SH-SY5Y (cell line): ENCODE results near the gene LRRC25.

Source experiments
- GATA2 ChIP-seq: IDR thresholded peaks from 2 replicates; pipeline ENCODE4 v1.6.1; 2011; ENCODE audit warnings: mild to moderate bottlenecking, low read depth, low read length
- GATA3 ChIP-seq: IDR thresholded peaks from 2 replicates; pipeline ENCODE4 v1.6.1; 2011; ENCODE audit warnings: low read depth, mild to moderate bottlenecking, low read length, moderate library complexity

DNA sequence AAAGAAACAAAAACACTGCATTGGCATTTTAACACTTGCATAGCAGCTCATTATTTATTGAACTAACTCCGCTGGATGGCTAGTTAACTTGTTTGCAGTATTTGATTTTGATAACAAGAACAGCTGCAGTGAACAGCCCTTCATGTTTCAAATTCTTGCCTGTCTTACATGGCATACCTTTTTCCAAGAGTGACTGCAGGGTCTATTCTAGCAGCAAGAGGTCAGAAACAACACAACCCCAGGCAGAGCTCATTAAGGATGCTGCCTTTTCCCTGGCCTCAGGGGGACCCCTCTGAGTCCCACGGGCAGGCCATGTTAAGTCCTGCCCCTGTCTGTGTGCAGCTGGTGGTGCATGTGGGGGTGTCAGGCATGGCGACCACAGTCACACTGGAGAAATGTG is 40.4 kb downstream of the LRRC25 start:
- TF ChIP-seq GATA2, result no peak
- no peak for TF ChIP-seq GATA3
